Measurements from ENCODE around the gene SLC47A2.

Gene SLC47A2

GRCh38 chr17:19642373-19642893, 74.0 kb downstream of the SLC47A2 start:
- DNase-seq = no peak

GRCh38 chr17:19641687-19642372, 74.6 kb downstream of the SLC47A2 start:
- DNase-seq = no peak

- DNase-seq = no peak
Measured at GRCh38 chr17:19631905-19632304, 84.5 kb downstream of the SLC47A2 start.

- DNase-seq = no peak
Measured at GRCh38 chr17:19630661-19631060, 85.7 kb downstream of the SLC47A2 start.

- no peak for DNase-seq
Measured at GRCh38 chr17:19630035-19630434, 86.3 kb downstream of the SLC47A2 start.

GRCh38 chr17:19629449-19629848, 86.9 kb downstream of the SLC47A2 start:
- DNase-seq = no peak

Data from NCI-H226 (cell line).